Body of pancreas (tissue), 4 donors: ENCODE measurements around the gene PDYN. TPM values are rescaled to one million over a fixed set of nuclear protein-coding genes. Genes with fewer than 3 reads are reported as not detected.

ENCODE experiments used
- ATAC-seq: fragments of 150-250 bp; one replicate; pipeline ENCODE4 v1.9.1; 2016
- DNase-seq, 4 donors: peaks; one replicate each; pipeline ENCODE4 v3.0.0-alpha.2; 2019
- H3K27ac ChIP-seq, 4 donors: fragments of 200-600 bp; sonication (generic); 1 replicate in 3 of 4; 2 replicates in 1 of 4; pipeline versions ENCODE4 v1.5.1 to v1.6.1; 2016 to 2019; ENCODE audit warnings: mild to moderate bottlenecking in 1 of 4, mixed read lengths in 1 of 4, moderate library complexity in 1 of 4
- H3K27me3 ChIP-seq, 2 donors: fragments of 200-600 bp; sonication (generic); one replicate each; pipeline ENCODE4 v1.6.0; 2016; ENCODE audit warnings: mild to moderate bottlenecking in 1 of 2
- H3K36me3 ChIP-seq, 2 donors: fragments of 200-600 bp; sonication (generic); replicated peaks in 1 of 2; 2 replicates each; pipeline ENCODE4 v1.5.1; 2016; ENCODE audit warnings: low read depth in 2 of 2; ENCODE audit not compliant: insufficient read depth in 1 of 2
- H3K4me1 ChIP-seq: fragments of 200-600 bp; sonication (generic); one replicate; pipeline ENCODE4 v1.6.0; 2016
- H3K4me3 ChIP-seq, 2 donors: fragments of 200-600 bp; sonication (generic); 1 replicate in 1 of 2; 2 replicates in 1 of 2; pipeline ENCODE4 v1.5.1; 2016 to 2019
- H3K9me3 ChIP-seq, 3 donors: fragments of 200-600 bp; sonication (generic); 1 replicate in 2 of 3; 2 replicates in 1 of 3; pipeline ENCODE4 v1.5.1; 2016
- CTCF ChIP-seq, 7 experiments: fragments of 450-650 bp in 4 of 7; fragments of 200-600 bp in 3 of 7; sonication (generic) in 3 of 7; IDR thresholded peaks; one replicate each; pipeline ENCODE4 v1.5.1; 2016 to 2019; ENCODE audit warnings: antibody characterized with exemption in 7 of 7
- POLR2A ChIP-seq, 3 donors: fragments of 450-650 bp; IDR thresholded peaks; one replicate each; pipeline ENCODE4 v1.6.1; 2016; ENCODE audit warnings: antibody characterized with exemption in 3 of 3, mild to moderate bottlenecking in 2 of 3
- WGBS, 2 donors: methylation state at CpG; one replicate each; pipeline ENCODE4 v1.1.5; 2017; 5-methylcytosine and 5-hydroxymethylcytosine counted together
- intact Hi-C: fragments of 100-400 bp; cut with DNase I; formaldehyde crosslinking; loops from one replicate; pipeline ENCODE4 v1.15.1; 2023
- total RNA-seq, 2 donors: library from RNA; depleted of rRNA; stranded (reverse); fragments of >200 nt; gene quantifications; one replicate each; pipeline ENCODE4 v1.1.0, GENCODE V29; 2016

The PDYN gene
- total RNA-seq, 2 donors from 2014 or later, result not detected

- Histone ChIP-seq H3K4me3 (no peak overlapping the region), H3K27ac (no peak overlapping the region), H3K4me1 (no peaks in the 10 kb centered on the region), H3K27me3 (no peaks in the 10 kb centered on the region), H3K9me3 (no peaks in the 10 kb centered on the region), H3K36me3 (no peaks in the 10 kb centered on the region)
- TF ChIP-seq POLR2A (IDR thresholded peaks at IDR 0.05) (no peak), CTCF (IDR thresholded peaks at IDR 0.05) (no peak)
- ATAC-seq (no peak), DNase-seq (no peak)
- intact Hi-C loops, result no loop called here
- 16 to 23% methylated on average over 5 of the region's 5 CpGs for WGBS, 2 donors
Observed at GRCh38 chr20:2032168-2032567, 38.3 kb upstream of the PDYN start.

- TF ChIP-seq CTCF (IDR thresholded peaks at IDR 0.05), result no peak
- no peak for TF ChIP-seq POLR2A (IDR thresholded peaks at IDR 0.05)
- Histone ChIP-seq H3K27me3 (no peaks in the 10 kb centered on the region), H3K4me1 (no peaks in the 10 kb centered on the region), H3K36me3 (no peaks in the 10 kb centered on the region), H3K4me3 (no peak overlapping the region), H3K27ac (no peak overlapping the region), H3K9me3 (peaks cover 0 to 7% (median 0%) of the 10 kb centered on the region in 3 donors)
- no peak for ATAC-seq
- 71 to 87% methylated on average over 4 of the region's 4 CpGs for WGBS, 2 donors
- intact Hi-C loops, result no loop called here
- DNase-seq, result no peak
Observed at GRCh38 chr20:2026514-2026913, 32.7 kb upstream of the PDYN start.

GRCh38 chr20:2026004-2026403 lies 32.1 kb upstream of the PDYN start:
- Histone ChIP-seq H3K27me3 (no peaks in the 10 kb centered on the region), H3K9me3 (peaks cover 0 to 7% (median 0%) of the 10 kb centered on the region in 3 donors), H3K4me3 (no peak overlapping the region), H3K36me3 (no peaks in the 10 kb centered on the region), H3K4me1 (no peaks in the 10 kb centered on the region), H3K27ac (no peak overlapping the region)
- ATAC-seq (no peak), DNase-seq (no peak)
- no peak for TF ChIP-seq POLR2A (IDR thresholded peaks at IDR 0.05)
- intact Hi-C loops, result no loop called here
- 65 to 79% methylated on average over 9 of the region's 9 CpGs for WGBS, 2 donors

- ATAC-seq (no peak), DNase-seq (no peak)
- intact Hi-C loops, result no loop called here
- Histone ChIP-seq H3K4me3 (no peak overlapping the region), H3K27me3 (no peaks in the 10 kb centered on the region), H3K36me3 (no peaks in the 10 kb centered on the region), H3K27ac (no peak overlapping the region), H3K4me1 (no peaks in the 10 kb centered on the region), H3K9me3 (peaks cover 0 to 7% (median 0%) of the 10 kb centered on the region in 3 donors)
- TF ChIP-seq CTCF (IDR thresholded peaks at IDR 0.05), result no peak
- WGBS, 2 donors, result 12 to 13% methylated on average over 4 of the region's 4 CpGs
Observed at GRCh38 chr20:2023151-2023550, 29.3 kb upstream of the PDYN start.

GRCh38 chr20:2022163-2022562 lies 28.3 kb upstream of the PDYN start:
- ATAC-seq, result no peak
- no peaks in the 10 kb centered on the region for H3K4me1 ChIP-seq
- 38 to 53% methylated on average over 3 of the region's 3 CpGs for WGBS, 2 donors
- H3K36me3 ChIP-seq, result no peaks in the 10 kb centered on the region
- no peak overlapping the region for H3K4me3 ChIP-seq
- intact Hi-C loops, result no loop called here
- no peak overlapping the region for H3K27ac ChIP-seq
- peaks cover 0 to 7% (median 0%) of the 10 kb centered on the region in 3 donors for H3K9me3 ChIP-seq
- TF ChIP-seq POLR2A (IDR thresholded peaks at IDR 0.05), result no peak
- no peak for TF ChIP-seq CTCF (IDR thresholded peaks at IDR 0.05)
- DNase-seq, result no peak
- no peaks in the 10 kb centered on the region for H3K27me3 ChIP-seq
